ENCODE data around the gene NECTIN1.

NECTIN1 gene

GRCh38 chr11:119616586-119617339 lies 112.2 kb downstream of the NECTIN1 start:
- DNase-seq (ENCODE audit: low read depth) = no peak
- no peak for TF ChIP-seq CTCF (conservative IDR thresholded peaks at IDR 0.05; ENCODE audit: low read length)
- no peak overlapping the region for H3K4me3 ChIP-seq (ENCODE audit: low read length)

- TF ChIP-seq CTCF (conservative IDR thresholded peaks at IDR 0.05; ENCODE audit: low read length) = no peak
- no peak overlapping the region for H3K4me3 ChIP-seq (ENCODE audit: low read length)
- no peak for DNase-seq (ENCODE audit: low read depth)
These were observed 113.2 kb downstream of the NECTIN1 start for GRCh38 chr11:119615882-119616196.

- DNase-seq (ENCODE audit: low read depth) = peak; percentile 49
- H3K4me3 ChIP-seq (ENCODE audit: low read length) = no peak overlapping the region
- no peak for TF ChIP-seq CTCF (conservative IDR thresholded peaks at IDR 0.05; ENCODE audit: low read length)
These were observed 113.8 kb downstream of the NECTIN1 start for GRCh38 chr11:119615003-119615881.

- no peak overlapping the region for H3K4me3 ChIP-seq (ENCODE audit: low read length)
- no peak for TF ChIP-seq CTCF (conservative IDR thresholded peaks at IDR 0.05; ENCODE audit: low read length)
- DNase-seq (ENCODE audit: low read depth) = no peak
These were observed 114.6 kb downstream of the NECTIN1 start for GRCh38 chr11:119614222-119615002.

GRCh38 chr11:119612814-119613213 lies 116.2 kb downstream of the NECTIN1 start:
- DNase-seq (ENCODE audit: low read depth) = no peak
- no peak for TF ChIP-seq CTCF (conservative IDR thresholded peaks at IDR 0.05; ENCODE audit: low read length)

GRCh38 chr11:119610836-119611426 lies 118.1 kb downstream of the NECTIN1 start:
- no peak for TF ChIP-seq CTCF (conservative IDR thresholded peaks at IDR 0.05; ENCODE audit: low read length)
- no peak overlapping the region for H3K4me3 ChIP-seq (ENCODE audit: low read length)
- DNase-seq (ENCODE audit: low read depth) = no peak

More at GRCh38 chr11:119612814-119613213, 116.2 kb downstream of the NECTIN1 start:
- H3K4me3 ChIP-seq (ENCODE audit: low read length) = no peak overlapping the region

Measured in AG10803 (cell line).